Measurements from ENCODE around the gene TOMM40L.

GRCh38 chr1:161235957-161236775 is 10.3 kb downstream of the TOMM40L start:
- TF ChIP-seq CTCF (conservative IDR thresholded peaks at IDR 0.05): no peak
- no peak for TF ChIP-seq EZH2 (IDR thresholded peaks at IDR 0.05; ENCODE audit: low read depth)
